Lower leg skin (tissue), 3 donors: ENCODE measurements around the gene NDUFA1.

ENCODE experiments used
- CTCF ChIP-seq, 3 donors: fragments of 450-650 bp; IDR thresholded peaks; one replicate each; pipeline ENCODE4 v1.5.1; 2016; ENCODE audit warnings: antibody characterized with exemption in 3 of 3, mild to moderate bottlenecking in 3 of 3, moderate library complexity in 2 of 3
- POLR2A ChIP-seq, 2 donors: fragments of 450-650 bp; IDR thresholded peaks; one replicate each; pipeline ENCODE4 v1.6.1; 2016 to 2017; ENCODE audit warnings: antibody characterized with exemption in 2 of 2, mild to moderate bottlenecking in 1 of 2, moderate library complexity in 1 of 2

- TF ChIP-seq CTCF (IDR thresholded peaks at IDR 0.05) (no peak), POLR2A (IDR thresholded peaks at IDR 0.05) (no peak)
These were observed 43.2 kb upstream of the NDUFA1 start for GRCh38 chrX:119828446-119828845.
